Fibroblast of skin of back (primary cell): ENCODE measurements around the gene DLK1. TPM values are rescaled to one million over a fixed set of nuclear protein-coding genes. Genes with fewer than 3 reads are reported as not detected.

Experiments
- DNase-seq: peaks from one replicate; pipeline ENCODE4 v3.0.0-alpha.2; 2013
- polyA plus RNA-seq, 2 experiments: library from polyadenylated mRNA; unstranded; fragments of 120-200 nt; gene quantifications; one replicate each; pipeline ENCODE4 v1.2.1, GENCODE V29; 2013; ENCODE audit not compliant: insufficient read length in 2 of 2

DLK1 gene
- 3.3 TPM for polyA plus RNA-seq (2013, experiment 1 of 2; ENCODE audit: insufficient read length)
- 4.9 TPM for polyA plus RNA-seq (2013, experiment 2 of 2; ENCODE audit: insufficient read length)

DNA sequence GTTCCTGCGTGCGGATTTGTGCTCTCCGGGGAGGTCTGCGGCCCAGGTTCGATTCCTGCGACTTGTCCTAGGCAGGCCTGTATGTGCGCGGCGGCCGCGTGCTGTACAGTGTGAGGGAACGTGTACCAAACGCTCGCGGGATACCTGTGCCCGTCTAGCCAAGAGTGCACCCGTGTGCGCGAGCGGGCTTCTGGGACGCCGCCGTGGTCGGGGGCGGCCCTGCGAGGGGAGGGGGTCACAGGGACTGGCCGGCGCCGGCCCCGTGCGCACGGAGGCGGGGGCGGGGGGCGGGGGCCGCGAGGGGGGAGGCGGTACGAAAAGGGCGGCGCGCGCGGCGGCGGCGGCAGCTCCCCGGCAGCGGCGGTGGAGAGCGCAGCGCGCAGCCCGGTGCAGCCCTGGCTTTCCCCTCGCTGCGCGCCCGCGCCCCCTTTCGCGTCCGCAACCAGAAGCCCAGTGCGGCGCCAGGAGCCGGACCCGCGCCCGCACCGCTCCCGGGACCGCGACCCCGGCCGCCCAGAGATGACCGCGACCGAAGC, at the start of gene DLK1:
DLK1 (plus strand) TSS at position 343 of the 536 bp plus-strand sequence; CDS start at position 520, 177 bp downstream.
- DNase-seq: no peak

DNA sequence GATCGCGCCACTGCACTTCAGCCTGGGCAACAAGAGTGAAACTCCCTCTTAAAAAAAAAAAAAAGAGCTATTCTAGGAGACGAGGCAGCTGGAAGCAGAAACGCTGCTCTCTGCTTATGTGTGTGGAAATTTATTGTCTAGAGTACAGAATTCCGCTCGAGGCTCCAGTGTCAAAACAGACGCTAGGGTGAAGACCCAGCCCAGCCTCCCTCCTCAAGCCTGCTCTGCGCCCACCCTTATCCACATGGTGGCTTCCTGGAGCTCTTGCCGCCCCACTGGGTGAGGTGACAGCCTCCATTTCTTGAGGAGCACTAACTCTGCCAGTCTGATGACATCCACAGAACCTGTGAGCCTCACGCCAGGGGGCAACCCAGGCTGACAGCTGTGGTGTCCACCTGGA, 49.5 kb upstream of the DLK1 start:
- DNase-seq: no peak

DNA sequence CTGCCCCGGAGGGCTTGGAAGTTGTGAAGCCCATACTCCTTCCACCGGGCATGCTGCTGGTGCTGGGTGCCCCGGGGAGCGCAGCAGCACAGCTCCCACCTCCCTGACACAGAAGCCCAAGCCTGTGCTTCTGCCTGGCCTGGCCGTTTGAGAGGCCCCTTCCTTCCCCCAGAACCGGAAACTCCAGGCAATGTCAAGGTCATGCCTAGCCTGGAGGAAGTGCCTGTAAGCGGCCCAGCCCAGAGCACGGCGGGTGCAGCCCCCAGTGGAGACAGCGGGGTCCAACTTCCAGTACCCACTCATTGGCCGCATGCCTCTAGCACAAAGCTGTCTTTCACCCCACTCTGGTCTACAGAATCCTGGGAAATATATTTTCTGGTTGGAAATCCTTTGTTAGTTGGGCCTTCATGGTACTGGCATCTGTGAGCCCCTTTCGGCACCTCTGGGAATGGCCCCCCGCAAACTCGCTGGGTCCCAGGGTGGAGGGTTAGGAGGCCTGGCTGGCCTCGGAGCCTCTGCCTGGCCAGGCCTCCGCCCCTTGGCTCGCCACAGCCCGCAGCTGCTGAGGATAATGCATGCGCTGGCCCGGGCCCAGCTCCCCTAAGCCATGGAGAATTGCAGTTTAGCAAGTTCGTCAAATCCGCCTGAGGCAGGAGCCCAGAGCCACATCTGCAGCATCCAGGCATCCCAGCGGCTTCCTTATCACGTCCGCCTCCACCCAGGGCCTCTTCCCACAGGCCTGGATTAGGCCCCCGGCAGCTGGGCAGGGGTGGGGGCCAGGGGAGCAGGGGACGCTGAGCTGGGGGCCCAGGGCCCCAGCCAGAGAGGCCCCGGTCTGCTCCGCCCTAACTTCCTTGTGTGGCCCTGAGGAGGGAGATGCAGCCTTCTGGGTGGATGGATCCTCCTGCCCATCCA, 48.9 kb upstream of the DLK1 start:
- peak; percentile 68 for DNase-seq

DNA sequence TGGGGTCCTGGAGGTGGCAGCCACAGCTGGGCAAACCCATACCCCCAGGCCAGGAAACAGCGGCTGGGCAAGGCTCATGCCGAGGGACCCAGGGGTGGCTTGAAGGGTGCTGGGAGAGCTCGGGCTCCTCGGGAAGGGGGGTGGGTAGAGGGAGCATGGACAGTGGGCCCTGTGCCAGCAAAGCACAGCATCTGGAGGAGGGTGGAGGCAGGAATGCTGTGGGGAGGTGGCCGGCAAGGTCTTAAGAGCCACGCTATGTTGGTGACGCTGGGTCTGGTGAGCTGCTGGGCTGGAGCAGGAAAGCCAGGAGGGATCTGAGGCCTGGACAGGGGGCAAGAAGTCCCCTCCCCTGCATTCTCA, 48.2 kb upstream of the DLK1 start:
- peak; percentile 30 for DNase-seq

DNA sequence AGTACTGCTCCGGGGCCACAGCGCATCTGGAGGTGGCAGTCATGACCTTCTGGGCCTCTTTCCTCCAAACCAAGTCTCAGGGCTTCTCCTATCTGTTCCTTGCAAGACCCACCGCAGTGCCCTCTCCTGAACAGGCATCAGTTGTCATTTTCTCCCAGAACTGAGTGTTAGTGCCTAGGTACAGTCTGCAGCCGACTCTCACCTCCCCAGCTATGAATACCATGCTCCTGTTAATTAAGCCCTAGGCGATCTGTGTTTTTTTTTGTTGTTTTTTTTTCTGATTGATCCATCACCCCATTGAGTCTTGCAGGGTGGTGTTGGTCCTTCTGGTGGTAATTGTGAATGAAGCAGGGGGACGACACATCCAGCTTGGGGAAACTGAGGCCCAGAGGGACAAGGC, 47.5 kb upstream of the DLK1 start:
- no peak for DNase-seq

DNA sequence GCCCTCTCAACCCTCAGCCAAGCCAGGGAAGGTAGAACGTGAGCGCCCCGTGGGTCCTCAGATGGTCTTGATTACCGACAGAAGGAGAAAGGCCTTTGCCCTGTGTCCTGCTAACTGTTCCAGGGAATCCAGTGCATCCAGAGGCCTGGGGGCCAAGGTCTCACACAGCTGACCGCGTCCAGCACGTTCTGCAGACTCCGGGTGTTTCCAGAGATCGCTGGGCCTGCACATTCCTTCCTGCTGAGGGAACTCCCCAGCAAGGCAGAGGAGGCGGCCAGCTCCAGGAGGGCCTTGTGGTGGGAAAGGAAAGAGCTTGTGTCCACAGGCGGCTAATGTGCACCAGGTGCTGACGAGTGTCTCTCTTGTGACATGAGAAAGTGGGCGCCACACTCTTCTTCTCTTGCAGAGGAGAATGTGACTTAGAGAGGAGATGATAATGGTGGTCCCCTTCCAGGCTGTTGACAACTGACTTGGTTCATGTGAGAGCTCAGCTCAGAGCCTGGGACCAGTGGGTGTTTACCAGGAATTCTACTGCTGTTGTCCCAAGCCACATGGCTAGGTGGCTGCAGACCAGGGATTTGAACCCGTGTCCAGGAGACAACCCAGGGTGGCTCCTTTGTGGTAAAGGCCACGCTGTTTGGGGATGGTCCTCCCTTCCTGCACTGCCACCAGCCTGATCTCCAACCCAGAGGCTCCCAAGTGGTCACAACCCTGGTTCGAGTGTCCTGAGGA, 46.8 kb upstream of the DLK1 start:
- peak; percentile 90 for DNase-seq

DNA sequence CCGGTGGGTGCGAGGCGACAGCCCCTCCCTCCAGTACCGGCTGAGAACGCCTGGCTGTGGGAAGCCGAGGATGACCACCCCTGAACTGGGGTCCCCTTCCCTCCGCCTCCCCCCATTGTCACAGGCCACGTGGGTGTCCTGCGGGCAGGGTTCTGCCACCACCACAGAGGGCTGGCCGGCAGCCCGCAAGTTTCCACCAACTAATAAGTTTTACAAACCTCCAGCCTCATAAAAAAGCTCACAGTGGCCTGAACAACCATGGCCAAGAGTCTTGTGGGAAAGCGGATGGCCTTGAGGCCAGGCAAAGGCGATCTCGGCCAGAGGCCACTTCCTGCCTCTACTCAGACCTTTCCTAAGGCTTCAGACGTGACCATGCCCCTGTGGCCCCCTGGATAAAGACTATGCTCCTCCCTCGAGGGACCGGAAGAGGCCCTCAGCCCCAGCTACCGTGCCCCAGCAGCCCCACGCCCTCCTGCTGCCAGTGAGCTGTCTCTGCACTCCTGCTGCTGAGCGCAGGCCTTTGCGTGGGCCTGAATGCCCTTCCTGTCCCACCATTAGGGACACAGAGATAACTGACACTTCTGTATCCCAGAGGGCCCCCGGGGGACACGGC, 46.1 kb upstream of the DLK1 start:
- no peak for DNase-seq

DNA sequence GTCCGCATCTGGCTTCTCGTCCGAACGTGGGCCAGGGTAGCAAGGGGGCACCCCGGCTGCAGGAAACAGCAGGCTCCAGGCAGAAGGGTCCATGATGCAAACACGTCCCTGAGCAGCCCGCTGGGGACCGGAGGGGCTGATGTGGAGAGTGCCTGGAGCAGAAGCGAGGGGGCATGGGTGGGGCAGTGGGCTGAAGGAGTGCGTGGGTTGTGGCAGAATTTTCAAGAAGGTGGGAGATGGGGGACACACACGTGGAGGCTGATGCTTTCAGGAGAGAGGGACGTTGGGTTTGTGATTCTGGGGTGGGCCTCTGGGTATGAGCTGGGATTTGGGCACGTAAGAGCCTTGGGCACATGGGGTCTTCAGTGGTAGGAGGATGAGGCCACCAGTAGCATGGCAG, 45.6 kb upstream of the DLK1 start:
- DNase-seq: no peak

DNA sequence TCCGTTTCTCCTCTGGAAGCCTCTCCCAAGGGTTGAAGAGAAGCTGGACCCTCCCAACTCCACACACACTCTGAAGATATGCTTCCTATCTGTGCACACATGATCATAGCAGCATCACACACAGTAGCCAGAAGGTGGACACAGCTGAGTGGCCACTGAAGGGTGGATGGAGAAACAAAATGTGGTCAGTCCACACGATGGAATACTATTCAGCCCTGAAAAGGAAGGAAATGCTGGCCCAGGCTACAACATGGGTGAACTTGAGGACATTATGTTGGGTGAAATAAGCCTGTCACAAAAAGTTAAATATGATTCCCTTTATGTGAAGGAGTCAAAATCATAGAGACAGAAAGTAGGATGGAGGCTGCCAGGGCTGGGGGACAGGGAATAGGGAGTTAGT, 43.9 kb upstream of the DLK1 start:
- DNase-seq: no peak

DNA sequence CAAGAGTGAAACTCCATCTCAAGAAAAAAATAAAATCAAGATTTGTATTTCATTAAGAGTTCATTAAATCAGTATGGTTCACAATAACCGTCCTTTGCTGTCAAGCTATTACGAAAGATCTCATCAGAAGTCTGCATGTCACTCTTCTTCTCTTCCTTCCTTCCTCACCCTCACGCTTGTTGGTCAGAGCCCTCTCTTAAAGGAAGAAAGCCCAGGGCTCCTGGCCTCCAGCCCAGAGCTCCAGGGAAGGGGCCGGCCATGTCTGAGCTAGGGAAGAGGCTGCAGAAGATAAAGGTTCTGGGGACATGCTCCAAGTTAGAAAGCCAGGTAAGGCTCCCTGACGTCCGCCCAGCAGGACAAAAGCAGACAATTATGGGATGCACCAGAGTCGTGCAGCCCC, 43.1 kb upstream of the DLK1 start:
- DNase-seq: no peak

DNA sequence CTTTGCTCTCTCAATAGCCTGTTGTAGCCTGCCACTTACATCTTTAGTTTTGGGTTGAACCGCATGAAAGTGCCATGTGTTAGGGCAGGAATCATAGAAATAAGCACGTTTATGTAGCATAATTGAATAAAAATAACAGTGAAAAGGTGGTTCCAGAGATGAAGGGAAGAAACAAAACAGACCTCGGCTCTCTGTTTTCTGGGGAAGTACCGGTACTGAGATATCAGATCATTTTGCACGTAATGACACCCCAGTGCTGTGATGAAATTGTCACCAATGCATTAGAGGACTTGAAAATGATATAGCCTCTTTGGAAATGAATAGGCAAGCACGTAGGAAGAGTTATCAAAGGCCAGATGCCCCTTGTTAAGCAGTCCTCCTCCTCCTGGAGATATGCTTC, 42.5 kb upstream of the DLK1 start:
- DNase-seq: no peak

DNA sequence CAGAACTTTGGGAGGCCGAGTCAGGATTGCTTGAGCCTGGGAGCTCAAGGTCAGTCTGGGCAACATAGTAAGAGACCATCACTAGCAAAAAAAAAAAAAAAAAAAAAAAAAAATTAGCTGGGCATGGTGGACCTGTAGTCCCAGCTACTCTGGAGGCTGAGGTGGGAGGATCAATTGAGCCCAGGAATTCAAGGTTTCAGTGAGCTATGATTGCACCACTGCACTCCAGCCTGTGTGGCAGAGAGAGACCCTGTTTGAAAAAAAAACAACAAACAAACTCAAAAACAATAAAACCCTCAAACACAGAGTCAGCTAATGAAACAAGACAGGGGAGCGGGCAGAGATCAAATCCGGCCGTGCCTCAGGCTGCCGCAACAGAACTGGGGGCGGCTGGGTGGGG, 41.7 kb upstream of the DLK1 start:
- DNase-seq: no peak

DNA sequence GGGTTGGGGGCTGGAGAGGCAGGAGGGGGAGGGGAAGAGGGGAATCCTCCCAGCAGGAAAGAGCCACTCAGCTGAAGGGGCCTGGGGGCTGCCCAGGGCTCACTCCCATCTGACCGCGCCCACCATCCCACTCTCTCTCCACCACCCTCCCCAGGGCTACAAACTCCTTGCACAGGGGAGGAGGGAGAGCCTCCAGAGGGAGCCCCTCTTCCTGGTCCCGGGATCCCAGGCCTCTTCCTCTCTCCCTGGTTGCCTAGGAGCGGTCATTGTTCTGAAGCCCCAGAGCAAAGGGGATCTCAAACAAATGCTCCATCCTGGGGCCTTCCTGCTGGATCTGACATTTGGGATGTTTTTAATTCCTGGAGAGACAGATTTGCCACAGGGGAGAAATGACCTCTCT, 39.8 kb upstream of the DLK1 start:
- DNase-seq: no peak

DNA sequence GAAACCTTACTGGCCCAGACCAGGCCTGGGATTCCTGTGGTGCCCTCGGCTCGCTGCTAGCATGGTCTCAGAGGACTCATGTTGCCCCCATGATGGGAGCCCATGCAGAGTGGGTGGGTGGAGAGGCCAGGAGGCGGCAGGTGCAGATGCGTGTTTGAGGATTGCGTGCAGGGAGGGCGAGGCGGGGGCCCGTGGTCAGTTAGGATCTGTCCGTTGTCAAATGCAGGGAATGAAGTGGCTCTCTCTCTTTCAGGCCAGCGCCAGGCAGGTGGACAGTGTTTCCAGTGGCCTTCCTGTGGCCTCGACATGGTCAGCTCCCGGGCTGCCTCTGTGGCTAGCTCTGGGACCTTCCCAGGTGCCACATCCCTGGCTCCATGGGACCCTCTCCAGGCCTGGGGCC, 39.3 kb upstream of the DLK1 start:
- no peak for DNase-seq

DNA sequence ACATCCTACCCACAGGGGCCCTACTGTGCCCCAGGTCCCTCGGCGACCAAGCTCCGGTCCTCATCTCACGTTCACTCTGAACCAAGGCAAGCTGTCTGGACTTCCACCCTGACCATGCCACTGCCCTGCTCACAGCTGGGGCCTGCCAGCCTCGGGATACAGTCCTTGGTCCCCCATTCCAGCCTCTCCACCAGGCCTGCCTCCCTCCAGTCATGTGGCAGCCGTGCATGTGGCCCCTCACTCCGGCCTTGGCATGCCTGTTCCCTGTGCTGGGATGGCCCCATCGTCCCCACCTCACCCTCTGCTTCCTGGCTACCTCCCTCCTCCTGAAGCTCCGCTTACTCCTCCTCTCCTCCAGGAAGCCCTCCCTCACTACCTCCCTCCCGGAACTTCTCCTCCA, 38.6 kb upstream of the DLK1 start:
- no peak for DNase-seq

DNA sequence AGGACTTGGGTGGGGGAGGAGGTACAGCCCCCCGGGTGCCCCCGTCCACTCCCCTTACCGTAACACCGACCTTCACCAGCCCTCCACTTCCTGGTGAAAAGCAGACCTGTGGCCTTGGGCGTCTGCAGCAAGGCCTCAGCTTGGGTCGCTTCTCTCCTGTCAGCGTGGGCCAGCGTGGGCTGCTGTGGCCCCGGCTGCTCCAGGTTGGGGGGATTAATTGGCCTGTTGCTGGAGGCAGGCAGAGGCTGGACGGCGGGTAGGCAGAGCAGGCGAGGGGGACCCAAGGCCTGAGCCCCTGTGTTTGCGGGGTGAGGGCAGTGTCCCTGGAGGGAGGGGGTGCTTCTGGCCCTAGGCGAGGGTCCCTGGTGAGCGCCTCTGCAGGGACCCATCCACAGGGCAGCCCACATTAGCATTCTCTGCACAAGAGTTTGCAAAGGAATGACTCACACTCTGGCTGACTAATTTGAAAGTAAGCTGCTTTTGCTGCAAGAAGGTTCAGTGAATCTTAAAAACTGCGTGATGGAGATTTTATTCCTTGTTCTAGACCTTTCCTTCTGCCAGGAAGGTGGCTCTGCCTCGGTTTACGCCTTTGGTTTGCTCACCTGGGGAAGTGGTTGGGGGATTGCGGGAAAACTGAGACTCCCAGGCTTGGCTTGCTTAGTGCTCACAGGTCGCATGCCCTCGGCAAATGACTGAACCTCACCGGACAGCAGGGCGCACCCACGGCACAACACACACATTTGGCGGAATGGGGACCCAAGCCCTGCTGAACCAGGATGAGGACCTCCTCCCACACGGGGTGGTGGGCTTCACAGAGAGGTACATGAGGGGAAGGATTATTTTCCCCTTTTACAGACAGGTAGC, 37.9 kb upstream of the DLK1 start:
- DNase-seq: peak; percentile 80

DNA sequence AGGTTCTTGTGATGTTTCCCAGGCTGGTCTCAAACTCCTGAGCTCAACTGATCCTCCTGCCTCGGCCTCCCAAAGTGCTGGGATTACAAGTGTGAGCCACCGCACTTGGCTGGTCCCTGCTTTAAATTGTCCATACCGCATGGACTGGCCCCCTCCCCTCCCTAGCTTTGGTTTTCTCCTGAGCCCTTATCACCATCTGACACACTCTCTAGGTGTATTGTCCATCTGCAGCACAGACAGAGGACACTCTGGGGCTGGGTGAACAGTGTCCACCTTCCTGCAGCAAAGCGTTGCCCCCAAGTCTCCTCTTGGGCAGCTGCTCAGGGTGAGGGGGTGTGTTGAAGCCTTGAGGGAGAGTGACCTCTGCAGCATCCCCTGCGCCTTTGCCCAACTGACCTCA, 36.0 kb upstream of the DLK1 start:
- DNase-seq: no peak

DNA sequence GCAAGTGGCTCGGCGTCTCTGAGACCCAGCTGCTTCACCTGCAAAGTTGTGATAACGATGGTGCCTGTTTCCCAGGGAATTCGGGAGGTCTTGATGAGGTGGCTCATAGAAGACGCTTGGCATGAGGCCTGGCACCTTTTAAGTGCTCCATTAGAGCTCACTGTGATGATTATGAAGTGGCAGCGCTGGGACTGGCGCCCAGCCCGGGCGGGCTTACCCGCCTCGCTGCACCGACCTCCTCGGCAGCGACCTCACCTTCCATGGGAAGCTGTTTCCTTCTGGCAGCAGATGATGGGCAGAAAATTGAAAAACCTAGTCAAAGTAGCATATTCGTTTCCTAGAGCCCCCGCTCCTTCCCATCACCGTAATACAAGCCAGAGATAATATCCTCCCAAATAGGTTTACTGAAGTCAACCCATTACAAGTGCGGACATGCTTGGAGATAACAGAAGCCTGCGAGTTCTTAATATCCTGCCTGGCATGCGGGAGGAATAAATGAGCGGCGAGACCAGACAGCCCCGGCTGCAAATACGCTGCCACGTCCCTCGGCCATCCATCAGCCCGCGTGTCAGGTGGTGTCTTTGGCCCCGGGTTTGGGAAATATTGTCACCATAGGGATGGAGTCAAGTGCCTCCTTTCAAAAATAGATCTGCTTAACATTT, 35.2 kb upstream of the DLK1 start:
- no peak for DNase-seq

DNA sequence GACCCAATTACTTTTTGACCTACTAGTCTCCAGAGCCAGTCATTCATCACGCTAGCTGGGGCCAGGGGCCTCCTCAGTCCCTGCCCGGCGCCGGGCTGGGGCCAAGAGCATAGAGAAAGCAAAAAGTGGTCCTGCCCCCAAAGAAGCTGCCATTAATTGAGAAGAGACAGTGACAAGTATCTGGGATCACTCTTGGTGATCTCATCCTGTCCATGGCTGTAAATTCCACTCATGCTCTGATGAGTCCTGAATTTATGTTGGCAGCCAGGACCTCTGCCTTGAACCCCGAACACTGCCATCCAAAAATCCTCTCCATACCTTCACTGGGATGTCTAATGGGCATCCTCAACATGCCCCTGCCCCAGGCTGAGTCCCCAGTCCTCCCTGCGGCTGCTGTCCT, 34.4 kb upstream of the DLK1 start:
- DNase-seq: peak; percentile 40

DNA sequence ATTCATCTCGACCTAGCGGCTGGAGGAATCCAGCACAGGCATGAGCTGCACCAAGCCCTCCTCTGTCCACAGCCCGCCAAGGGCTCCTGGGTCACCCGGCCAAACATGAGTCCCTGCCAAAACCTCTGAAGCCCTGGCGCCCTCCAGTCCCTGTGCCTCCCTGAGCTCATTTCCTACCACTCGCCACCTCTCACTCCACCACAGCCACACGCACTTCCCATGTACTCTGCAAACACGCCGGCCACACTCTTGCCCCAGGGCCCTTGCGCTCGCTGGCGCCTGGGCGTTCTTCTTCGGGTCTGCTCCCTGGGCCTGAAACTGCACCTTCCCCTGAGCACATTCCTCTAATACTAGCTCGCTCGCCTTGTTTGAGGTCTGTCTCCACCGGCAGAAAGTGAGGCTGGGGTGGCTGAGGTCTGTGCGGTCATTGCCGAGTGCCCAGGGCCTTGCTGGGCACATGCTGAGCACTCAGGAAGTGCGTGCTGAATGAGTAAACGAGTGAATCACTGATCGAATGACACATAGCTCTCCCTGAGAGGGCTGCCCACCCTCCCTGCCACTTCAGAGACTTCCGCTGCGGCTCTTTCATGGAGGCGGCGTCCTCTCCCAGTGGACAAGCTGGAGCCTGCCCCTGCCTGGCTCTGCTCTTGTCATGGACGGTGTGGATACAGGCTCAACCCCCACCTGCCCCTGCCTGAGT, 33.7 kb upstream of the DLK1 start:
- peak; percentile 96 for DNase-seq
